Tibial nerve (tissue), 4 donors: Measurements from ENCODE around the gene RAD23A.

Experiments
- CTCF ChIP-seq, 5 experiments: fragments of 200-600 bp in 3 of 5; fragments of 450-650 bp in 2 of 5; sonication (generic) in 3 of 5; IDR thresholded peaks; one replicate each; pipeline ENCODE4 v1.5.1; 2016 to 2019; ENCODE audit warnings: antibody characterized with exemption in 5 of 5, mild to moderate bottlenecking in 3 of 5, moderate library complexity in 2 of 5
- EP300 ChIP-seq, 2 donors: sonication (generic); formaldehyde crosslinking; IDR thresholded peaks; one replicate each; pipeline ENCODE4 v1.6.1; 2017; ENCODE audit warnings: antibody characterized with exemption in 2 of 2, mild to moderate bottlenecking in 1 of 2
- POLR2A ChIP-seq, 2 donors: fragments of 450-650 bp; IDR thresholded peaks; one replicate each; pipeline ENCODE4 v1.6.1; 2017; ENCODE audit warnings: antibody characterized with exemption in 2 of 2, mild to moderate bottlenecking in 2 of 2, moderate library complexity in 2 of 2

GRCh38 chr19:12921047-12921446 is 24.6 kb upstream of the RAD23A start:
- TF ChIP-seq CTCF (IDR thresholded peaks at IDR 0.05) (no peak), POLR2A (IDR thresholded peaks at IDR 0.05) (no peak), EP300 (IDR thresholded peaks at IDR 0.05) (no peak)
